ENCODE data around the gene PLD1. TPM values are rescaled to one million over a fixed set of nuclear protein-coding genes. Genes with fewer than 3 reads are reported as not detected.

PLD1 gene
- total RNA-seq, 1 experiment from 2014 or later, result 5.3 TPM

- H3K9me3 ChIP-seq, result no peaks in the 10 kb centered on the region
- Mint-ChIP-seq H3K27me3 (ENCODE audit: insufficient read depth, unreplicated experiment) (no peaks in the 10 kb centered on the region), H3K36me3 (ENCODE audit: insufficient read depth, unreplicated experiment) (no peaks in the 10 kb centered on the region), H3K9me3 (ENCODE audit: unreplicated experiment) (no peaks in the 10 kb centered on the region), H3K4me3 (ENCODE audit: unreplicated experiment) (no peak overlapping the region), H3K4me1 (ENCODE audit: low read depth, unreplicated experiment) (peaks cover 10% of the 10 kb centered on the region), H3K27ac (ENCODE audit: unreplicated experiment) (no peak overlapping the region)
- TF ChIP-seq CTCF (IDR thresholded peaks at IDR 0.05; ENCODE audit: insufficient read depth in 1 of 2, low read depth in 1 of 2, low read length in 1 of 2, severe bottlenecking in 1 of 2, unreplicated experiment in 1 of 2), result no peak
- no peak for DNase-seq
- intact Hi-C loops (cut with micrococcal nuclease; ENCODE audit: unreplicated experiment), result no loop called here
- ChIA-PET POLR2A (no interaction called here), CTCF (no interaction called here)
- no peaks in the 10 kb centered on the region for H3K36me3 ChIP-seq (ENCODE audit: control insufficient read depth, insufficient read depth, low read length)
- H3K4me1 ChIP-seq, result no peaks in the 10 kb centered on the region
- BruUV-seq (replicated peaks), result no TSS peak
- H3K4me3 ChIP-seq (ENCODE audit: low read depth, low read length), result no peak overlapping the region
- no peaks in the 10 kb centered on the region for H3K27me3 ChIP-seq (replicated peaks; ENCODE audit: control insufficient read depth, insufficient read depth, low read length)
Measured at GRCh38 chr3:171775943-171776342, 34.3 kb downstream of the PLD1 start.

- Histone ChIP-seq H3K36me3 (ENCODE audit: control insufficient read depth, insufficient read depth, low read length) (no peaks in the 10 kb centered on the region), H3K27me3 (replicated peaks; ENCODE audit: control insufficient read depth, insufficient read depth, low read length) (no peaks in the 10 kb centered on the region), H3K4me3 (ENCODE audit: low read depth, low read length) (no peak overlapping the region), H3K9me3 (no peaks in the 10 kb centered on the region), H3K4me1 (no peaks in the 10 kb centered on the region)
- H3K36me3 Mint-ChIP-seq (ENCODE audit: insufficient read depth, unreplicated experiment), result no peaks in the 10 kb centered on the region
- CTCF ChIA-PET, result no interaction called here
- BruUV-seq (replicated peaks), result no TSS peak
- intact Hi-C loops (cut with micrococcal nuclease; ENCODE audit: unreplicated experiment), result loop anchor here (5.0 kb wide), 1 partner anchor 812 kb away; no protein-coding TSS in a partner anchor
- no peaks in the 10 kb centered on the region for H3K9me3 Mint-ChIP-seq (ENCODE audit: unreplicated experiment)
- H3K27ac Mint-ChIP-seq (ENCODE audit: unreplicated experiment), result no peak overlapping the region
- H3K27me3 Mint-ChIP-seq (ENCODE audit: insufficient read depth, unreplicated experiment), result no peaks in the 10 kb centered on the region
- H3K4me3 Mint-ChIP-seq (ENCODE audit: unreplicated experiment), result no peak overlapping the region
- no peak for DNase-seq
- H3K4me1 Mint-ChIP-seq (ENCODE audit: low read depth, unreplicated experiment), result peaks cover 10% of the 10 kb centered on the region
- TF ChIP-seq CTCF (IDR thresholded peaks at IDR 0.05; ENCODE audit: insufficient read depth in 1 of 2, low read depth in 1 of 2, low read length in 1 of 2, severe bottlenecking in 1 of 2, unreplicated experiment in 1 of 2), result no peak
- POLR2A ChIA-PET, result no interaction called here
Measured at GRCh38 chr3:171774521-171774920, 35.8 kb downstream of the PLD1 start.

- H3K36me3 ChIP-seq (ENCODE audit: control insufficient read depth, insufficient read depth, low read length), result no peaks in the 10 kb centered on the region
- H3K4me3 ChIP-seq (ENCODE audit: low read depth, low read length), result no peak overlapping the region
- H3K4me1 ChIP-seq, result no peaks in the 10 kb centered on the region
- Mint-ChIP-seq H3K36me3 (ENCODE audit: insufficient read depth, unreplicated experiment) (no peaks in the 10 kb centered on the region), H3K27ac (ENCODE audit: unreplicated experiment) (no peak overlapping the region), H3K4me1 (ENCODE audit: low read depth, unreplicated experiment) (peaks cover 9% of the 10 kb centered on the region), H3K9me3 (ENCODE audit: unreplicated experiment) (no peaks in the 10 kb centered on the region), H3K4me3 (ENCODE audit: unreplicated experiment) (no peak overlapping the region), H3K27me3 (ENCODE audit: insufficient read depth, unreplicated experiment) (no peaks in the 10 kb centered on the region)
- ChIA-PET CTCF (interaction anchor here (0.5 to 2.9 kb wide), 21 partner anchors 10 to 811 kb away, joined by 3 to 26 read pairs (median 4); no protein-coding TSS in a partner anchor), POLR2A (interaction anchor here (0.5 kb wide), 1 partner anchor 904 kb away, joined by 11 read pairs; no protein-coding TSS in a partner anchor)
- no TSS peak for BruUV-seq (replicated peaks)
- peak; percentile 66 to 74 for TF ChIP-seq CTCF (IDR thresholded peaks at IDR 0.05; ENCODE audit: insufficient read depth in 1 of 2, low read depth in 1 of 2, low read length in 1 of 2, severe bottlenecking in 1 of 2, unreplicated experiment in 1 of 2)
- no peaks in the 10 kb centered on the region for H3K27me3 ChIP-seq (replicated peaks; ENCODE audit: control insufficient read depth, insufficient read depth, low read length)
- intact Hi-C loops (cut with micrococcal nuclease; ENCODE audit: unreplicated experiment), result loop anchor here (1.0 to 5.0 kb wide), 4 partner anchors 62 to 810 kb away; no protein-coding TSS in a partner anchor
- DNase-seq, result peak; percentile 57 to 64
- H3K9me3 ChIP-seq, result no peaks in the 10 kb centered on the region
Measured at GRCh38 chr3:171772427-171773056, 37.7 kb downstream of the PLD1 start.

Data from Caco-2 (cell line).